Endothelial cell of umbilical vein (primary cell): Measurements from ENCODE around the gene QSOX2. TPM values are rescaled to one million over a fixed set of nuclear protein-coding genes. Genes with fewer than 3 reads are reported as not detected.

Source experiments
- BruUV-seq: library from RNA; stranded (reverse); fragments of 400-500 nt; replicated peaks from 2 replicates; lab custom pipeline; 2021; lab: Mats Ljungman, UMichigan
- CTCF ChIA-PET: fragments of 300-600, 350-600 bp; sonication (Branson Sonifier 250); formaldehyde crosslinking; loops from one replicate; lab custom pipeline; 2021; ENCODE audit warnings: antibody characterized with exemption, inconsistent platforms; lab: Charles Lee
- POLR2A ChIA-PET: fragments of 300-600, 350-600 bp; sonication (Branson Sonifier 250); formaldehyde crosslinking; loops from one replicate; lab custom pipeline; 2021; ENCODE audit warnings: antibody characterized with exemption, inconsistent platforms; lab: Charles Lee
- DNase-seq: peaks from one replicate; pipeline ENCODE4 v3.0.0-alpha.2; 2011; ENCODE audit warnings: low read depth, low spot score
- FAIRE-seq: peaks from 2 replicates; lab custom pipeline; 2011; peaks lifted over from hg19 to GRCh38; lab: Jason Lieb, UNC
- H2AFZ ChIP-seq: 2 replicates; pipeline ENCODE4 v1.6.0; 2012; ENCODE audit warnings: low read depth, low read length, control low read depth, inconsistent platforms
- H3K27ac ChIP-seq: 2 replicates; pipeline ENCODE4 v1.5.1; 2011; ENCODE audit warnings: low read depth, mild to moderate bottlenecking, control low read depth, low read length, moderate library complexity; ENCODE audit not compliant: insufficient read depth
- H3K27me3 ChIP-seq, 2 experiments: 2 replicates each; pipeline versions ENCODE4 v1.6.0 to v1.6.1; 2011; ENCODE audit warnings: low read length in 2 of 2, mixed read lengths in 1 of 2; ENCODE audit not compliant: control insufficient read depth in 2 of 2, insufficient read depth in 2 of 2
- H3K36me3 ChIP-seq, 2 experiments: 2 replicates in 1 of 2; 3 replicates in 1 of 2; pipeline ENCODE4 v1.5.1; 2011; ENCODE audit warnings: low read length in 2 of 2, mild to moderate bottlenecking in 1 of 2, moderate library complexity in 1 of 2; ENCODE audit not compliant: control insufficient read depth in 2 of 2, insufficient read depth in 2 of 2; ENCODE audit errors: extremely low read depth in 1 of 2
- H3K4me1 ChIP-seq: 3 replicates; pipeline ENCODE4 v1.5.1; 2011; ENCODE audit warnings: mild to moderate bottlenecking, low read length; ENCODE audit not compliant: control insufficient read depth, insufficient read depth; ENCODE audit errors: extremely low read depth
- H3K4me2 ChIP-seq: 2 replicates; pipeline ENCODE4 v1.6.1; 2011; ENCODE audit warnings: low read length, control low read depth, mixed read lengths; ENCODE audit not compliant: insufficient read depth
- H3K4me3 ChIP-seq, 3 experiments: fragments of 200-600 bp in 1 of 3; sonication (generic), shearing (Covaris generic) in 1 of 3; replicated peaks in 1 of 3; 2 replicates each; pipeline ENCODE4 v1.5.1; 2011 to 2016; ENCODE audit warnings: control low read depth in 3 of 3, low read length in 3 of 3, mild to moderate bottlenecking in 2 of 3, inconsistent platforms in 1 of 3, low read depth in 1 of 3, moderate library complexity in 1 of 3; ENCODE audit not compliant: insufficient read depth in 1 of 3
- H3K79me2 ChIP-seq: 2 replicates; pipeline ENCODE4 v1.6.0; 2012; ENCODE audit warnings: low read length, inconsistent platforms; ENCODE audit not compliant: control insufficient read depth, insufficient read depth
- H3K9ac ChIP-seq: replicated peaks from 2 replicates; pipeline ENCODE3; 2011; ENCODE audit warnings: low read length, control low read depth; ENCODE audit not compliant: insufficient read depth; ENCODE audit errors: extremely low read depth
- H3K9me1 ChIP-seq: replicated peaks from 3 replicates; pipeline ENCODE4 v1.6.0; 2011; ENCODE audit warnings: mild to moderate bottlenecking, low read length; ENCODE audit not compliant: control insufficient read depth, insufficient read depth; ENCODE audit errors: extremely low read depth
- H3K9me3 ChIP-seq: replicated peaks from 2 replicates; pipeline ENCODE4 v1.5.1; 2012; ENCODE audit warnings: low read length, inconsistent platforms; ENCODE audit not compliant: control insufficient read depth, insufficient read depth
- H4K20me1 ChIP-seq: replicated peaks from 2 replicates; pipeline ENCODE3; 2011; ENCODE audit warnings: mild to moderate bottlenecking, low read length; ENCODE audit not compliant: control insufficient read depth, insufficient read depth; ENCODE audit errors: extremely low read depth
- FOS ChIP-seq: IDR thresholded peaks from 2 replicates; pipeline ENCODE4 v1.6.1; 2011; ENCODE audit warnings: mild to moderate bottlenecking, low read length, moderate library complexity, borderline replicate concordance; ENCODE audit not compliant: insufficient read depth
- MYC ChIP-seq: IDR thresholded peaks from one replicate; pipeline ENCODE4 v1.6.1; 2011; ENCODE audit warnings: mild to moderate bottlenecking, low read depth, low read length
- POLR2AphosphoS5 ChIP-seq: IDR thresholded peaks from 2 replicates; pipeline ENCODE4 v1.6.1; 2012; ENCODE audit warnings: low read depth, mild to moderate bottlenecking, control low read depth, low read length, moderate library complexity; ENCODE audit not compliant: insufficient read depth
- dilution Hi-C: fragments of 300-500 bp; cut with MboI; formaldehyde crosslinking; loops from one replicate; pipeline ENCODE4 v1.15.0; 2019; ENCODE audit warnings: low sequenced_read_pairs; ENCODE audit not compliant: extremely low pct_ligation_motif_present
- intact Hi-C: fragments of 100-400 bp; cut with micrococcal nuclease; formaldehyde crosslinking; loops from one replicate; pipeline ENCODE4 v1.10.0; 2022
- polyA plus RNA-seq, 4 experiments: library from polyadenylated mRNA; depleted of rRNA in 3 of 4; stranded (reverse) in 3 of 4; unstranded in 1 of 4; fragments of >200 nt; gene quantifications; 2 replicates each; pipeline versions ENCODE4 v1.2.1 to v1.2.3, GENCODE V29; 2011 to 2012; ENCODE audit warnings: missing spikeins in 1 of 4
- total RNA-seq: library from RNA; stranded (reverse); gene quantifications from 2 replicates; pipeline ENCODE4 v1.2.3, GENCODE V29; 2021
- TF ChIP-seq, protein P1 (sequence below), 2 donors: IDR thresholded peaks; 1 replicate in 1 of 2; 2 replicates in 1 of 2; pipeline ENCODE4 v1.5.1; 2011; ENCODE audit warnings: low read length in 2 of 2, mild to moderate bottlenecking in 2 of 2, moderate library complexity in 2 of 2, control low read depth in 1 of 2, inconsistent platforms in 1 of 2, low read depth in 1 of 2; ENCODE audit not compliant: insufficient read depth in 1 of 2; ENCODE audit errors: extremely low read depth in 1 of 2

The QSOX2 gene
- total and polyA plus RNA-seq, 2 donors (not counting 3 experiments of a cell fraction or from before 2014, with no cell fraction given), result 16.4 to 23.4 TPM

DNA sequence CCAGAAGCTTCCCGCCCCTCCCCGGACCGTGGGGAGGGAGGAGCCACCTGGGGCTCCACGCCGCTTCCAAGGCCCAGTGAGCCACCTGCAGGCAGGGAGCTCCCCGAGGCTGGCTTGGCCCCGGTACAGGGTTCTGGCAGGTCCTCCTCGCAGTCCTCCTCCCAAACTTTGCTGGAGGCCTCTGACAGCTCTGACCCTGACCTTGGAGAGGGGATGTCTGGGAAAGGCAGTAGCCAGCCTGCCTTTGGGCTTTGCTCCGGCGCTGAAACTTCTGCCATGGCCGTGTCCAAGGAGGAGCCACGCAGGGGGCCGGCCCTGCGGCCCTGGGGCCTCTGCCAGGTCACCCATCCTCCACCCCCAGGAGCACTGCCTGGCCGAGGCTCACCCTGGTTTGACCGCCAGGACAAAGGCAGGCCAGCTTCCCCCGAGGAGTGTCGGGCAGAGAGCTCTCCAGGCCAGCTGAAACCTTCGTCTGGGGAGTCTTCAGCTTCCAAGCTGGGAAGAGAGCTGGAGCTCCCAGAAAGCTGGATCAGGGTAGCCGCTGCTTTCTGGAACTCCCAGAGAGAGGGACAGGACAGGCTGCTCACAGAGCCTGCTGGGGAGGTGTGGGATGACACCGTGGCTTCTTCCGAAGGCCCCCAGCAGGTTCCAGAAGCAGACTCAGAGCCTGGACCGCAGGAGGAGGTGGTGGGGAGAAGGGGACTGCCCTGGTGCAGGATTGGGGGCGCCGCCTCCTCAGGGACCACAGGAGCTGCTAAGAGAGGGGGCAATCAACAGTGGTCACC, 9.0 kb upstream of the QSOX2 start:
- H3K9me3 ChIP-seq, result no peaks in the 10 kb centered on the region

More for the DNA sequence above, 9.0 kb upstream of the QSOX2 start:
- peaks cover 0 to 2% of the 10 kb centered on the region in 2 experiments for H3K27me3 ChIP-seq
- dilution Hi-C loops, result no loop called here
- POLR2A ChIA-PET, result no interaction called here
- no TSS peak for BruUV-seq
- no peak overlapping the region for H3K4me2 ChIP-seq
- intact Hi-C loops, result no loop called here
- no peak overlapping the region for H3K4me3 ChIP-seq
- H3K9ac ChIP-seq, result no peak overlapping the region
- H3K4me1 ChIP-seq, result no peaks in the 10 kb centered on the region
- H3K36me3 ChIP-seq, result no peaks in the 10 kb centered on the region
- no peaks in the 10 kb centered on the region for H3K9me1 ChIP-seq
- DNase-seq (no peak), FAIRE-seq (no peak)
- CTCF ChIA-PET, result interaction anchor here (1.0 to 1.3 kb wide), 2 partner anchors 23 to 287 kb away, joined by 3 read pairs; no protein-coding TSS in a partner anchor
- no peaks in the 10 kb centered on the region for H3K79me2 ChIP-seq
- H2AFZ ChIP-seq, result no peak overlapping the region
- H3K27ac ChIP-seq, result no peak overlapping the region
- H4K20me1 ChIP-seq, result no peaks in the 10 kb centered on the region
- TF ChIP-seq, protein P1, sequence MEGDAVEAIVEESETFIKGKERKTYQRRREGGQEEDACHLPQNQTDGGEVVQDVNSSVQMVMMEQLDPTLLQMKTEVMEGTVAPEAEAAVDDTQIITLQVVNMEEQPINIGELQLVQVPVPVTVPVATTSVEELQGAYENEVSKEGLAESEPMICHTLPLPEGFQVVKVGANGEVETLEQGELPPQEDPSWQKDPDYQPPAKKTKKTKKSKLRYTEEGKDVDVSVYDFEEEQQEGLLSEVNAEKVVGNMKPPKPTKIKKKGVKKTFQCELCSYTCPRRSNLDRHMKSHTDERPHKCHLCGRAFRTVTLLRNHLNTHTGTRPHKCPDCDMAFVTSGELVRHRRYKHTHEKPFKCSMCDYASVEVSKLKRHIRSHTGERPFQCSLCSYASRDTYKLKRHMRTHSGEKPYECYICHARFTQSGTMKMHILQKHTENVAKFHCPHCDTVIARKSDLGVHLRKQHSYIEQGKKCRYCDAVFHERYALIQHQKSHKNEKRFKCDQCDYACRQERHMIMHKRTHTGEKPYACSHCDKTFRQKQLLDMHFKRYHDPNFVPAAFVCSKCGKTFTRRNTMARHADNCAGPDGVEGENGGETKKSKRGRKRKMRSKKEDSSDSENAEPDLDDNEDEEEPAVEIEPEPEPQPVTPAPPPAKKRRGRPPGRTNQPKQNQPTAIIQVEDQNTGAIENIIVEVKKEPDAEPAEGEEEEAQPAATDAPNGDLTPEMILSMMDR (IDR thresholded peaks at IDR 0.05; ENCODE audit: extremely low read depth in 1 of 2, insufficient read depth in 1 of 2, low read depth in 1 of 2, low read length in 2 of 2), result no peak
- TF ChIP-seq FOS (no peak), MYC (no peak), POLR2AphosphoS5 (no peak)
